ENCODE measurements around the gene XIRP1.

Gene XIRP1

DNA sequence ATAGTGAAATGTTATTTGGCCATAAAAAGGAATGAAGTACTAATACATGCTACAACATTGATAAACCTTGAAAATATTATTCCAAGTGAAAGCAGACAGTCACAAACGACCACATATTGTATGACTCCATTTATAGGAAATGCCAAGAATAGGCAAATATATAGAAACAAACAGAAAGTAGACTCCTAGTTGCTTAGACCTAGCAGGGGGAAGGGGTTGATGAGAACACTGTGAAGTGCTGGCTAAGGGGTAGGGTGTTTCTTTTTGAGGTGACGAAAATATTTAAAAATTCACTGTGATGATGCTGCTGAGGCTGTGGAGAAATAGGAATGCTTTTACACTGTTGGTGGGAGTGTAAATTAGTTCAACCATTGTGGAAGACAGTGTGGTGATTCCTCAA lies 30.5 kb upstream of the XIRP1 start:
- H3K4me3 ChIP-seq (ENCODE audit: low read depth in 1 of 5, low read length in 5 of 5): no peak overlapping the region
- H3K4me1 ChIP-seq (ENCODE audit: control insufficient read depth in 5 of 5, insufficient read depth in 5 of 5, low read length in 5 of 5): peaks cover 0 to 7% (median 4%) of the 10 kb centered on the region in 5 donors
- no peaks in the 10 kb centered on the region for H3K9me3 ChIP-seq (ENCODE audit: control insufficient read depth in 5 of 5, low read length in 5 of 5)
- no peak overlapping the region for H3K9ac ChIP-seq (ENCODE audit: low read length in 5 of 5)
- no peaks in the 10 kb centered on the region for H3K36me3 ChIP-seq (ENCODE audit: control insufficient read depth in 5 of 5, insufficient read depth in 5 of 5, low read length in 5 of 5)
- H3K27me3 ChIP-seq (ENCODE audit: control insufficient read depth in 5 of 5, insufficient read depth in 4 of 5, low read length in 5 of 5): peaks cover 0 to 5% (median 0%) of the 10 kb centered on the region in 5 donors
- no peak overlapping the region for H3K27ac ChIP-seq (ENCODE audit: low read depth, low read length)

DNA sequence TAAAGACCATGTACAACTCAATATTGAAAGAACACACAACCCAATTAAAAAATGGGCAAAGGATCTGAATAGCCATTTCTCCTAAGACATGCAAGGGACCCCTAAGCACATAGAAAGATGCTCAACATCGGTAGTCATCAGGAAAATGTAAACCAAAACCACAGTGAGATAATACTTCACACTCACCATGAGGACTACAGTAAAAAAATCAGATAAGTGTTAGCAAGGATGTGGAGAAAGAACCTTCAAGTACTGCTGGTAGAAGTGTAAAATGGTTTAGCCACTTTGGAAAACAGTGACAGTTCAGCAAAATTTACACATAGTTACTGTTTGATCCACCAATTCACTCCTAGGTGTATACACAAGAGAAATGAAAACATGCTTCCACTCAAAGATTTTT lies 30.1 kb upstream of the XIRP1 start:
- Histone ChIP-seq H3K4me3 (ENCODE audit: low read depth in 1 of 5, low read length in 5 of 5) (no peak overlapping the region), H3K27me3 (ENCODE audit: control insufficient read depth in 5 of 5, insufficient read depth in 4 of 5, low read length in 5 of 5) (peaks cover 0 to 5% (median 0%) of the 10 kb centered on the region in 5 donors), H3K27ac (ENCODE audit: low read depth, low read length) (no peak overlapping the region), H3K9ac (ENCODE audit: low read length in 5 of 5) (no peak overlapping the region), H3K4me1 (ENCODE audit: control insufficient read depth in 5 of 5, insufficient read depth in 5 of 5, low read length in 5 of 5) (peaks cover 0 to 7% (median 4%) of the 10 kb centered on the region in 5 donors), H3K36me3 (ENCODE audit: control insufficient read depth in 5 of 5, insufficient read depth in 5 of 5, low read length in 5 of 5) (no peaks in the 10 kb centered on the region), H3K9me3 (ENCODE audit: control insufficient read depth in 5 of 5, low read length in 5 of 5) (no peaks in the 10 kb centered on the region)

DNA sequence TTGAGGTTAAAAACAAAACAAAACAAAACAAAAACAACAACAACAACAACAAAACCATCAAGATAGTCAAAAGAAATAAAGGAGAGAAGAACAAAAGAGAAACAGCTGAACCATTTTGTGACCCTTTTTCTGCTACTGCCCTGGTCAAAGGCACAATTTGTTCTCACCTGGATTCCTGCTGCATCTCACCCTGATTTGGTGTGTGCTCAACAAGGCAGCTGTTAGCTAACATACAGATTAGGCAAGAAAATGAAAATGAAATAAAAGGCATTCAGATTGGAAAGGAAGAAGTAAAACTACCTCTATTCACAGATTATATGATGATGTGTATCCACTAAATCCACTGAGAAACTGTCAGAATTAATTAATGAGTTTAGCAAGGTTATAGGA lies 28.7 kb upstream of the XIRP1 start:
- no peak overlapping the region for H3K9ac ChIP-seq (ENCODE audit: low read length in 5 of 5)
- no peaks in the 10 kb centered on the region for H3K36me3 ChIP-seq (ENCODE audit: control insufficient read depth in 5 of 5, insufficient read depth in 5 of 5, low read length in 5 of 5)
- no peaks in the 10 kb centered on the region for H3K9me3 ChIP-seq (ENCODE audit: control insufficient read depth in 5 of 5, low read length in 5 of 5)
- peaks cover 0 to 16% (median 4%) of the 10 kb centered on the region in 5 donors for H3K4me1 ChIP-seq (ENCODE audit: control insufficient read depth in 5 of 5, insufficient read depth in 5 of 5, low read length in 5 of 5)
- peaks cover 0 to 5% (median 0%) of the 10 kb centered on the region in 5 donors for H3K27me3 ChIP-seq (ENCODE audit: control insufficient read depth in 5 of 5, insufficient read depth in 4 of 5, low read length in 5 of 5)
- H3K27ac ChIP-seq (ENCODE audit: low read depth, low read length): no peak overlapping the region
- H3K4me3 ChIP-seq (ENCODE audit: low read depth in 1 of 5, low read length in 5 of 5): no peak overlapping the region

DNA sequence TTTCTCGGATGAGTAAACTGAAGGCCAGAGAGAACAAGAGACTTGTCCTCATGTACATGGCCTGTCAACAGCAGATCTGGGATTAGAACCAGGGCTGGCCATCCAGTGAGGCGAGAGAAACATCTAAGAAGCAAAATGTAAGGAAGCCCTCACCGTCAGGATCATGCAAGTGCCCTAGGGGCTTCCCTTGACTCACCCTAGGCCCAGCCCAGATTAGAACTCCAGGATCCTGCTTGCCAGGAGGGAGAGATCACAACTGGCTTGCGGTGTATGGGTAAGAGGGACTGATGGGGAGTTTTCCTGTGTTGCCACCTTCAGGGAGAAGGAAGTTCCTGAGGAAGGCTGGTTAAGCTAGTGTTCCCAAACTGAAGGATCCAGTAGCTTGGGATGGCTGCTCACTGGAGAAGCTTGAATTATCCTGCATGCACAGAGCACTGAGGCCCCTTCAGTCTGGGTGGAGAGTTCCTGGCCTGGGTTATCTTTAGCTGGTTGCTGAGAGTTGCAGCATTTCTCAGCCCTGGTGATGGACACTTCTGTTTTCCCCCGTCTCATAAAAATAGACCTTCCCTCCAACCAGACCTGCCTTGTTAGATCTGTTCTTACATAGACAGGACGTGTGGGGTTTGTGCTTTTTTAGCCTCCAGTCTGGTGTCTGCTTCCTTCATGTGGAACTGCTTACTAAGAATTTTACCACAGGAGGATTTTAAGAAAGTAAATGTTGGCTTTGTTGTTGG lies 28.2 kb upstream of the XIRP1 start:
- no peaks in the 10 kb centered on the region for H3K36me3 ChIP-seq (ENCODE audit: control insufficient read depth in 5 of 5, insufficient read depth in 5 of 5, low read length in 5 of 5)
- peaks cover 0 to 17% (median 4%) of the 10 kb centered on the region in 5 donors for H3K4me1 ChIP-seq (ENCODE audit: control insufficient read depth in 5 of 5, insufficient read depth in 5 of 5, low read length in 5 of 5)
- peaks cover 0 to 5% (median 0%) of the 10 kb centered on the region in 5 donors for H3K27me3 ChIP-seq (ENCODE audit: control insufficient read depth in 5 of 5, insufficient read depth in 4 of 5, low read length in 5 of 5)
- H3K27ac ChIP-seq (ENCODE audit: low read depth, low read length): no peak overlapping the region
- H3K9me3 ChIP-seq (ENCODE audit: control insufficient read depth in 5 of 5, low read length in 5 of 5): no peaks in the 10 kb centered on the region
- H3K9ac ChIP-seq (ENCODE audit: low read length in 5 of 5): no peak overlapping the region
- no peak overlapping the region for H3K4me3 ChIP-seq (ENCODE audit: low read depth in 1 of 5, low read length in 5 of 5)

DNA sequence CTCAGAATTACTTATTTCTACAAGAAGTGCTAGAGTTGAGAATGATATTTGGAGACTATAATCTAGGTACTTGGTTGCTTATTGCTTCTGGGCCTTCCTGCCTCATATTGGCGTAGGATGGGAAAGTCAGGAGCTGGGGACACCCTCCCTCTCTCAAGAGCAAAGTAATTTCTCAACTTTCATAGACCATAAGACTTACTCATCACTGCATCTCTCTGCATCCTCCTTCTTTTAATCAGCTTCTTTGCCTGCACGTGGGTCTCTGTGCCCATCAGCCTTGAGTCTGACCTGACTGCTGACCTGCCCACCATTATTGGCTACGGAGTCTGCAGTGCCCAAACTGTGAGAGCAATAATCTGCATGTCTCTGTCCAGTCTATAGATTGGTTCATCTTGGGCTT lies 27.3 kb upstream of the XIRP1 start:
- Histone ChIP-seq H3K27ac (ENCODE audit: low read depth, low read length) (no peak overlapping the region), H3K4me3 (ENCODE audit: low read depth in 1 of 5, low read length in 5 of 5) (no peak overlapping the region), H3K36me3 (ENCODE audit: control insufficient read depth in 5 of 5, insufficient read depth in 5 of 5, low read length in 5 of 5) (no peaks in the 10 kb centered on the region), H3K9me3 (ENCODE audit: control insufficient read depth in 5 of 5, low read length in 5 of 5) (no peaks in the 10 kb centered on the region), H3K4me1 (ENCODE audit: control insufficient read depth in 5 of 5, insufficient read depth in 5 of 5, low read length in 5 of 5) (peaks cover 0 to 17% (median 6%) of the 10 kb centered on the region in 5 donors), H3K27me3 (ENCODE audit: control insufficient read depth in 5 of 5, insufficient read depth in 4 of 5, low read length in 5 of 5) (peaks cover 0 to 5% (median 0%) of the 10 kb centered on the region in 5 donors), H3K9ac (ENCODE audit: low read length in 5 of 5) (no peak overlapping the region)

DNA sequence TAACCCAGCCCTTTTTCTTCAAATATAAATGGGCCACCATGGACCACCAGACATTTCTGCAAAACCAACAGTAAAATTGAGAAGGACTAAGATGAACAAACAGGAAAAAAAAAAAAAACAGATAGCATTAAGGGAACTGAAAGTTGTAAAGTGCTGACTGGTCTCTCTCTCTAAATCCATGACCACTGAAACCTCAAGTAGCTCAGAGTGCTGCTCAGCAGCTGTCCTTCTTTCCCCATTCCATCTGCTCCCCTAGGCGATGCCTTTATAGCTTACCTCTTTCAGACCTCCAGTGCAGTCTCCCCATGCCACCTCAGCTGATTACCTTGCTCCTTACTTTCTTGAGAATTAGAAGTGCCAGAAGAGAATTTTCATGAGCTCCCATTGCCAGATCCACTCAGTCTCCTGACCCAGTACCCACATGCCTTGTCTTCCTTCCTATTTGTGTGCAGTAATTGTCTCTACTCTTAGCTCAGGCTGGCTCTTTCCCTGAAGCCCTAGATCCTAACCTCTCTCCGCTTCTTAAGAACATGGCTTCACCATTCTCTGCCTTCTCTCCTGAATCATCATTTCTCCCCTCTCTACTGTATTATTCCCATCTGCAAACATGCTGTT lies 23.9 kb upstream of the XIRP1 start:
- no peaks in the 10 kb centered on the region for H3K36me3 ChIP-seq (ENCODE audit: control insufficient read depth in 5 of 5, insufficient read depth in 5 of 5, low read length in 5 of 5)
- peaks cover 0 to 17% (median 6%) of the 10 kb centered on the region in 5 donors for H3K4me1 ChIP-seq (ENCODE audit: control insufficient read depth in 5 of 5, insufficient read depth in 5 of 5, low read length in 5 of 5)
- H3K4me3 ChIP-seq (ENCODE audit: low read depth in 1 of 5, low read length in 5 of 5): no peak overlapping the region
- no peaks in the 10 kb centered on the region for H3K9me3 ChIP-seq (ENCODE audit: control insufficient read depth in 5 of 5, low read length in 5 of 5)
- H3K9ac ChIP-seq (ENCODE audit: low read length in 5 of 5): no peak overlapping the region
- H3K27ac ChIP-seq (ENCODE audit: low read depth, low read length): no peak overlapping the region
- peaks cover 0 to 5% (median 0%) of the 10 kb centered on the region in 5 donors for H3K27me3 ChIP-seq (ENCODE audit: control insufficient read depth in 5 of 5, insufficient read depth in 4 of 5, low read length in 5 of 5)

DNA sequence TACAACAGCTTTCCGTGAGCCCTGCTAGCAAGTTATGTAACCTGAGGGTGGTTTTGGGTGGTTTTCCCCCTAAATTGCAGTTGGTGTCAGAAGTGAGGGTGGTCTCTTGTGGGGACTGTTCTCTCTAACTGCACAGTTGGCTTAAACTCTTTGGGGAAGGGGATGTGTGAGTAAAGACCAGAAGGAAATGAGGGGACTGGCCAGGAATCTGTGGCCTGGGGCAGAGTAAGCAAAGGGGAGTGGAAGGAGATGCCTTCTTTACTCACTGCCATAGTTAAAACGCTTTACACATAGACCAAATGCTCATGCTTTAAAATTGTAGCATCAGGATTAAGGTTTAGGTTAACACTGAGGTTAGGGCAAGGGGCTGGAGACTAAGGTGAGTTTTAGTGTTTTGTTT lies 21.2 kb upstream of the XIRP1 start:
- peaks cover 0 to 4% (median 0%) of the 10 kb centered on the region in 5 donors for H3K9me3 ChIP-seq (ENCODE audit: control insufficient read depth in 5 of 5, low read length in 5 of 5)
- H3K27me3 ChIP-seq (ENCODE audit: control insufficient read depth in 5 of 5, insufficient read depth in 4 of 5, low read length in 5 of 5): no peaks in the 10 kb centered on the region
- peaks cover 0 to 13% (median 2%) of the 10 kb centered on the region in 5 donors for H3K4me1 ChIP-seq (ENCODE audit: control insufficient read depth in 5 of 5, insufficient read depth in 5 of 5, low read length in 5 of 5)
- H3K36me3 ChIP-seq (ENCODE audit: control insufficient read depth in 5 of 5, insufficient read depth in 5 of 5, low read length in 5 of 5): no peaks in the 10 kb centered on the region
- H3K4me3 ChIP-seq (ENCODE audit: low read depth in 1 of 5, low read length in 5 of 5): no peak overlapping the region
- H3K9ac ChIP-seq (ENCODE audit: low read length in 5 of 5): no peak overlapping the region
- H3K27ac ChIP-seq (ENCODE audit: low read depth, low read length): no peak overlapping the region

DNA sequence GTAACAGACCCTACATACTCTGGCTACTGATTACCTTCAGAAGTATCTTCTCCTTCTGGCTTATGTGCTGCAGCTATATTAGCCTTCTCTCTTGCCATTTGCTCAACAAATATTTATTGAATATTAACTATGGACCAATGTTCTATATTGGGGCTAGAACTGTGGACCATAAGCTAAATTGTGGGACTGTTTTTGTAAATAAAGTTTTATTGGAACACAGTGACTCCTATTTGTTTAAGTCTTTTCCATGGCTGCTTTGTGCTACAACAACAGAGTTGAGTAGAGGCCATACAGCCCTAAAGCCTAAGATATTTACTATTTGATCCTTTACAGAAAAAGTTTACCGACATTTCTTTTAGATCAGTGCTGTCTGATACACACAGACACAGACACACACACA lies 20.3 kb upstream of the XIRP1 start:
- Histone ChIP-seq H3K4me3 (ENCODE audit: low read depth in 1 of 5, low read length in 5 of 5) (no peak overlapping the region), H3K9ac (ENCODE audit: low read length in 5 of 5) (no peak overlapping the region), H3K27ac (ENCODE audit: low read depth, low read length) (no peak overlapping the region), H3K36me3 (ENCODE audit: control insufficient read depth in 5 of 5, insufficient read depth in 5 of 5, low read length in 5 of 5) (no peaks in the 10 kb centered on the region), H3K4me1 (ENCODE audit: control insufficient read depth in 5 of 5, insufficient read depth in 5 of 5, low read length in 5 of 5) (peaks cover 0 to 15% (median 2%) of the 10 kb centered on the region in 5 donors), H3K9me3 (ENCODE audit: control insufficient read depth in 5 of 5, low read length in 5 of 5) (peaks cover 0 to 4% (median 0%) of the 10 kb centered on the region in 5 donors), H3K27me3 (ENCODE audit: control insufficient read depth in 5 of 5, insufficient read depth in 4 of 5, low read length in 5 of 5) (no peaks in the 10 kb centered on the region)

DNA sequence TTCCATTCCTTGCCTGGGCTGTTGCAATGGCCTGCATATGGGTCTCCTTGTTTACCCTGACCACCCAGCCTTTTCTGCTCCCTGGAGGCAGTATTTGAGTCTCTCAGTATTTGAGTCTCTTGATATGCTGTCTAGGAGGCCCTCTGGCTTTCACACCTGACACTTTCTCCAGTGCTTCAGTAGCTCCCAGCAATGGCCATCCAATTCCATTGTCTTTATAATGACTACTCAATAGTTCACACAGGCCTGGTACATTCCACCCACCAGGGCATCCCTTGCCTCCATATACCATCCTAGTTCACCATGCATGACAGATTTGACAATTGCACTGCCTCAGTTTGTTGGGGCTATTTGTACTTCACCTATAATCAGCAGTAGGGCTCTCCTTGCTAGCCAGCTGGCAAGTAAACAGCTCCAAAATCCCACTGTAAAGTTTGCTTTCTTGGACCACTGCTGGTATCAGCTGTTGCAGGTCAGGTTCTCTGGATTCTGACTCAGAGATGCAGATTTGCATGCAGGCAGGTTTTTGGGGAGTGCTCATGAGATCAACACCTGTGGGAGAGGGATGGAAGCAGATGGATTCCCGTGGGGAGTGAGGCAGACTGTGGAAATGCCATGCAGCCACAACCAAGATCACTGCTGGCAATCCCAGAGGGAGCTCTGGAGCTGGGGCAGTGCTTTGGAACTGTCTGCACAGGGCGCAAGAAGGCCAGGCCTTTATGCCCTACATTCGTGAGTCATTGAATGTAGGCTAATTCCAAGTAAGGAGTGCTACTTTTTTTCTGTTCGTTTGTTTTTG lies 19.1 kb upstream of the XIRP1 start:
- Histone ChIP-seq H3K27ac (ENCODE audit: low read depth, low read length) (no peak overlapping the region), H3K36me3 (ENCODE audit: control insufficient read depth in 5 of 5, insufficient read depth in 5 of 5, low read length in 5 of 5) (no peaks in the 10 kb centered on the region), H3K4me3 (ENCODE audit: low read depth in 1 of 5, low read length in 5 of 5) (no peak overlapping the region), H3K9me3 (ENCODE audit: control insufficient read depth in 5 of 5, low read length in 5 of 5) (peaks cover 0 to 4% (median 0%) of the 10 kb centered on the region in 5 donors), H3K4me1 (ENCODE audit: control insufficient read depth in 5 of 5, insufficient read depth in 5 of 5, low read length in 5 of 5) (peaks cover 0 to 15% (median 2%) of the 10 kb centered on the region in 5 donors), H3K27me3 (ENCODE audit: control insufficient read depth in 5 of 5, insufficient read depth in 4 of 5, low read length in 5 of 5) (no peaks in the 10 kb centered on the region), H3K9ac (ENCODE audit: low read length in 5 of 5) (no peak overlapping the region)

DNA sequence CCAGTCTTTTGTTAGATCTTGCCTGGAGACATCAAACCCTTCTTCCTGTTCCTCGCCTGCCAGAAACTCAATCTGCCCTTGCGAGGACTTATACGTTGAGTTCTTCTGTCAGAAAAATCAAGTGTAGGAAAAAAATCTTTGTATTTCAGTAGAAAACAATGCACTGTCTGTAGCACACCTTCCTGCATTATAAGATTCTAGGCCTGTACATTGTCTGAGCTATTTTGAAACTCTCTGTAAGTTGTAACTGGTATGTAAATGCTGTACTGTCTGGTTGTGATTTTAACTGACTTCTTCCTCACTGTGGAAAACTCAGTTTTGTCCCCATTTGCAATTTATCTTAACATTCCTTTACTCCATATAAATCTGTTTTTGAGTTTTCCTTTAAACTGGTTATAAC lies 17.7 kb upstream of the XIRP1 start:
- peaks cover 0 to 7% (median 3%) of the 10 kb centered on the region in 5 donors for H3K9me3 ChIP-seq (ENCODE audit: control insufficient read depth in 5 of 5, low read length in 5 of 5)
- no peak overlapping the region for H3K9ac ChIP-seq (ENCODE audit: low read length in 5 of 5)
- no peak overlapping the region for H3K4me3 ChIP-seq (ENCODE audit: low read depth in 1 of 5, low read length in 5 of 5)
- peaks cover 0 to 12% (median 0%) of the 10 kb centered on the region in 5 donors for H3K4me1 ChIP-seq (ENCODE audit: control insufficient read depth in 5 of 5, insufficient read depth in 5 of 5, low read length in 5 of 5)
- no peaks in the 10 kb centered on the region for H3K36me3 ChIP-seq (ENCODE audit: control insufficient read depth in 5 of 5, insufficient read depth in 5 of 5, low read length in 5 of 5)
- no peaks in the 10 kb centered on the region for H3K27me3 ChIP-seq (ENCODE audit: control insufficient read depth in 5 of 5, insufficient read depth in 4 of 5, low read length in 5 of 5)
- H3K27ac ChIP-seq (ENCODE audit: low read depth, low read length): no peak overlapping the region
